Neural crest cell (in vitro differentiated cells): ENCODE results near the gene AATK. TPM values are rescaled to one million over a fixed set of nuclear protein-coding genes. Genes with fewer than 3 reads are reported as not detected.

Source experiments
- DNase-seq: peaks from one replicate; pipeline ENCODE4 v3.0.0; 2021; ENCODE audit warnings: low read depth, mixed read lengths, low spot score
- H3K27ac Mint-ChIP-seq: one replicate; pipeline ENCODE4 v1.8.0; 2021; ENCODE audit warnings: mild to moderate bottlenecking, mixed read lengths; ENCODE audit not compliant: unreplicated experiment
- H3K27me3 Mint-ChIP-seq: 2 replicates; pipeline ENCODE4 v1.8.0; 2021; ENCODE audit warnings: low read depth, mild to moderate bottlenecking, mixed read lengths
- H3K36me3 Mint-ChIP-seq: 2 replicates; pipeline ENCODE4 v1.8.0; 2021; ENCODE audit warnings: low read depth, mild to moderate bottlenecking, mixed read lengths
- H3K4me1 Mint-ChIP-seq: 2 replicates; pipeline ENCODE4 v1.8.0; 2021; ENCODE audit warnings: mixed read lengths
- H3K4me3 Mint-ChIP-seq: one replicate; pipeline ENCODE4 v1.8.0; 2021; ENCODE audit warnings: mild to moderate bottlenecking, mixed read lengths
- H3K9me3 Mint-ChIP-seq: 2 replicates; pipeline ENCODE4 v1.8.0; 2021; ENCODE audit warnings: mixed read lengths
- total RNA-seq: library from RNA; stranded (reverse); gene quantifications from 2 replicates; pipeline ENCODE4 v1.2.1, GENCODE V29; 2021
- TF ChIP-seq, protein P1 (sequence below): fragments of 200-600 bp; sonication (generic); conservative IDR thresholded peaks from 2 replicates; pipeline ENCODE4 v1.5.0; 2021; ENCODE audit warnings: antibody characterized with exemption, mild to moderate bottlenecking

AATK gene
- total RNA-seq, 1 donor from 2014 or later: 6.0 TPM

DNA sequence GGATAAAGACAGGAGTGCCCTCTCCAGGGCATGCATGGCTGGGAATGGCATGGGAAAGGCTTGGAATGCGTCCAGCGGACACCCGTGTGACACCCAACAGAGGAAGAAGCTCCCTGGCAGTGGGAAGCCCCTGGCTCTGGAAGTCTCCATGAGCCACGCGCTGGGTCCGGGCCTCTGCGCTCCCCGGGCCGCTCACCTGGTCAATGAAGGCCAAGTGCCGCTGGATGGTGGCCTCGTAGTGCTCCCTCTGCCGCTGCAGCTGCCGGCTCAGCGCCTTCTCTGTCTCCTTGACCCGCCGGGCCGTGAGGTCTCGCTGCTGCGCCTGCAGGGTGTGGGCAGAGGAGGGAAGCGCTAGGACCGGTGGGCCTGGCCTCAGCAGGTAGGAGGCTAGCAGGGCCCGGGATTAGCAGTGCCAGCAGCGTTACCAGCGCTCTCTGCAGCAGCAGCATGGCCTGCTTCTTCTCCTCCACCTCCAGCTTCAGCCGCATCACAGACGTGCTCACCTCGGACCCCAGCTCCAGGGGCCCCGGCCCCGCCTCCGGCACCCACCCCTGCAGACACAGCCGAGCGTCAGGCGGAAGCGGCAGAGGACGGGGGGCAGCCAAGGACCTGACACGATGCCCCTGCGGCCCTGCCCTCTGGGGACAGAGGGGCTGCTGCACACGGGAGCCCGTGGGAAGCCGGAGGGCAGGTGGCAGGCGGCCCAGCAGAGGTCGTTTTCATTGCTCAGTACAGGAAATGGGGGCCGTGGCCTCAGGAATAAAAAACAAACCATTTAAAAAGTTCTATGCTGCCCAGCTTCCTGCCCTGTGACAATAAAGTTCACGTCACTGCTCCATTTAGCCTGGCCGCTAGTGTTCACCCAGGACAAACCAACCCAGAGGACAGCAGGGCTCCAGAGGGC lies 30.7 kb upstream of the AATK start:
- TF ChIP-seq, protein P1, sequence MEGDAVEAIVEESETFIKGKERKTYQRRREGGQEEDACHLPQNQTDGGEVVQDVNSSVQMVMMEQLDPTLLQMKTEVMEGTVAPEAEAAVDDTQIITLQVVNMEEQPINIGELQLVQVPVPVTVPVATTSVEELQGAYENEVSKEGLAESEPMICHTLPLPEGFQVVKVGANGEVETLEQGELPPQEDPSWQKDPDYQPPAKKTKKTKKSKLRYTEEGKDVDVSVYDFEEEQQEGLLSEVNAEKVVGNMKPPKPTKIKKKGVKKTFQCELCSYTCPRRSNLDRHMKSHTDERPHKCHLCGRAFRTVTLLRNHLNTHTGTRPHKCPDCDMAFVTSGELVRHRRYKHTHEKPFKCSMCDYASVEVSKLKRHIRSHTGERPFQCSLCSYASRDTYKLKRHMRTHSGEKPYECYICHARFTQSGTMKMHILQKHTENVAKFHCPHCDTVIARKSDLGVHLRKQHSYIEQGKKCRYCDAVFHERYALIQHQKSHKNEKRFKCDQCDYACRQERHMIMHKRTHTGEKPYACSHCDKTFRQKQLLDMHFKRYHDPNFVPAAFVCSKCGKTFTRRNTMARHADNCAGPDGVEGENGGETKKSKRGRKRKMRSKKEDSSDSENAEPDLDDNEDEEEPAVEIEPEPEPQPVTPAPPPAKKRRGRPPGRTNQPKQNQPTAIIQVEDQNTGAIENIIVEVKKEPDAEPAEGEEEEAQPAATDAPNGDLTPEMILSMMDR: no peak
- Mint-ChIP-seq H3K36me3 (no peaks in the 10 kb centered on the region), H3K9me3 (no peaks in the 10 kb centered on the region), H3K27ac (no peak overlapping the region), H3K27me3 (no peaks in the 10 kb centered on the region), H3K4me3 (no peak overlapping the region), H3K4me1 (peaks cover 4% of the 10 kb centered on the region)
- DNase-seq: no peak

DNA sequence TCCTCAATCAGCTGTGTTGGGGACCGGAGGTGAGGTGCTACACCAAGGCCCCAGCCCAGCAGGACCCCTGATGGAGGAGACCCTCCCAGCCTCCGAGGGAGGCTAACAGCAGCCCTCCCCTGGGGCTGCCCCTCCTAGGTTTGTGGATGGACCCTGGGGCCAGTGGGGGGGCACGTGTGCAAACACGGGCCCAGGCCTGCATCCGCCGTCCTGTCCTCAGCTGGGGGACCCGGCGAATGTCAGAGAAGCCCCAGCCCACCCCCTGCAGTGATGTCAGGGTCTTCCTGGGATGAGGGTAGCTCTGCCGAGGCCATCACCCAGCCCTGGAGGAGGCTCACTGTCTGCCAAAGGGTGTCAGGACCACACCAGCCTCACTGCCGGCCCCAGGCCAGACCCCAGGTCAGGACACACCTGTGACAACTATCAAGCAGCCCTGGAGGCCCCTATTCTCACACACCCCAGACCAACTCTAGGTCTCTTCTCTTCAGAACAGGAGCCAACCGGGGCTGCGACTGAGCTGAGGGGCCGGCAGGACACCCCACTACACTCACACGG lies 30.0 kb upstream of the AATK start:
- Mint-ChIP-seq H3K9me3 (no peaks in the 10 kb centered on the region), H3K27me3 (no peaks in the 10 kb centered on the region), H3K27ac (no peak overlapping the region), H3K36me3 (no peaks in the 10 kb centered on the region), H3K4me3 (no peak overlapping the region), H3K4me1 (peaks cover 4% of the 10 kb centered on the region)
- no peak for DNase-seq
- TF ChIP-seq, protein P1: no peak

DNA sequence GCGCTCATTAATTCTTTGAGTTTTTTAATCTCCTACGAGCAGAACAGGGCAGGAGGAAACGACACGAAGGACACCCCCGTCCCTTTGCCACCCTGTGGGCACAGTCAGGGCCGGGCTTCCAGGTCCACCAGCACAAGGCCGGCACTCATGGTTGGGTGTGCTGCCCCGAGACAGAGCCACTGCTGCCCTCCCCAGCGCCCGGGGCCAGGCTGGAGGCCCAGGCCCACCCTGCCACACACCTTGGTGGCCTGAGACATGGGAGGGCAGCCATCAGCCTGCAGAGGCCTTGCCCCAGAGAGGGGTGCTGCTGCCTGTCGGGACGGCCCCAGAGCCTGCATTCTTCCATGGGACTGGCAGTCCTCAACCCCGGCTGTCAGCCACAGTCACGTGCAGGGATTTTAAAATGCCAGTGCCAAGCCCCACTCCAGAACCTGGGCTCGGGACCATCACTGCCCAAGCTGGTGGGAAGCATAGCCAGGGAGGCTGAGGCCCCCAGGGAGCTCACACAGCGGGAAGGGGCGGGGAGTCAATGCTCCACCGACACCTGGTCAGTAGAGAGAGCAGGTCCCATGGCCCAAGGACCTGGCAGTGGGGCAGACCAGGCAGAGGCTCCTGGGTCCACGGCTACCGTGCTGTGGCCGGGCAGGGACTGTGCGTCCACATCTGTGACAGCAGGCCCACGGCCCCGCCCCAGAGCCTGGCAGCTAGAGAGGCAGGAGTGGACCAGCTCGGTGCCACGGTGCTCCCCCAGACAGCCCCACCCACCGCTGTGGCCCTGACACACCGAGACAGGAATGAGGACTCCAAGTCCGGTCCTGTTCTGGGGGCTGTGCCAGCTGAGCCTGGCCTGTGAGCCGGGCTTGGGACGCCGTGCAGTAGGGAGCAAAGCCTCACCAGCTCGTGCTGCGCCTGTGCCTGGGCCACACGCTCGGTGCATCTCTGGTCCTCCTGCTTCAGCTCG lies 29.2 kb upstream of the AATK start:
- no peak overlapping the region for H3K27ac Mint-ChIP-seq
- H3K4me3 Mint-ChIP-seq: no peak overlapping the region
- H3K9me3 Mint-ChIP-seq: no peaks in the 10 kb centered on the region
- no peaks in the 10 kb centered on the region for H3K27me3 Mint-ChIP-seq
- TF ChIP-seq, protein P1: no peak
- H3K4me1 Mint-ChIP-seq: no peaks in the 10 kb centered on the region
- no peak for DNase-seq
- H3K36me3 Mint-ChIP-seq: no peaks in the 10 kb centered on the region

DNA sequence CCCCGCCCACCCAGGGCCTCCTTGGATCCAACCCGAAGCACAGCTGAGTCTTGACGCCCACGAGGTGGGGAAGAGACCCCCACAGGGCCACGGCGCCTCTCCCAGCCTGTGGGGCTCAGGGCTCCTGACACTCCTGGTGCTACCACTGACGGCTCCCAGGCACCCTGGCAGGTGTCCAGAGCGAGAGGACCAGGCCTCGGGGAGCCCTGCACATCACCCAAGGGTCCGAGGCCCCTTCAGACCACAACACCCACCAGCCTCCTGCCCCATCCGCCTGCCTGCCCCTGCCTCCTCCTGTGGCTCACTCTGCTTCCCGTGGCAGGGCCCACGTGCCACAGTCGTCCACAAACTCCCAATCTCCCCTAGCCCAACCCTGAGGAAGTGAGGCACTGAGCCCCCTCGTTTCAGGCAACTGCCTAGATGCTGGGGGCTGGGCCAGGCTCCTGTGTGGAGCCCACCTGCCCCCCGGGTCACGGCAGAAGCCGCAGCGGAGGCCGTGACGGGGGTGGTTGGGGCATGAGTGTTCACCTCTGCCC lies 28.3 kb upstream of the AATK start:
- Mint-ChIP-seq H3K4me3 (no peak overlapping the region), H3K27me3 (no peaks in the 10 kb centered on the region), H3K36me3 (no peaks in the 10 kb centered on the region), H3K27ac (no peak overlapping the region), H3K4me1 (no peaks in the 10 kb centered on the region), H3K9me3 (no peaks in the 10 kb centered on the region)
- TF ChIP-seq, protein P1: no peak
- DNase-seq: no peak
